Esophagus muscularis mucosa (tissue), 4 donors: ENCODE results near the gene SNX7.

ENCODE experiments used
- CTCF ChIP-seq, 3 experiments: fragments of 200-600 bp in 2 of 3; fragments of 450-650 bp in 1 of 3; sonication (generic) in 2 of 3; IDR thresholded peaks; one replicate each; pipeline ENCODE4 v1.5.1; 2017 to 2019; ENCODE audit warnings: antibody characterized with exemption in 3 of 3, mild to moderate bottlenecking in 2 of 3, moderate library complexity in 1 of 3
- EP300 ChIP-seq: sonication (generic); formaldehyde crosslinking; IDR thresholded peaks from one replicate; pipeline ENCODE4 v1.6.1; 2017; ENCODE audit warnings: antibody characterized with exemption
- POLR2A ChIP-seq: fragments of 450-650 bp; IDR thresholded peaks from one replicate; pipeline ENCODE4 v1.6.1; 2017; ENCODE audit warnings: antibody characterized with exemption, moderate library complexity, mild to moderate bottlenecking, low read depth
- POLR2AphosphoS5 ChIP-seq, 2 donors: sonication (generic); formaldehyde crosslinking; IDR thresholded peaks; one replicate each; pipeline ENCODE4 v1.6.1; 2017; ENCODE audit warnings: antibody characterized with exemption in 2 of 2

DNA sequence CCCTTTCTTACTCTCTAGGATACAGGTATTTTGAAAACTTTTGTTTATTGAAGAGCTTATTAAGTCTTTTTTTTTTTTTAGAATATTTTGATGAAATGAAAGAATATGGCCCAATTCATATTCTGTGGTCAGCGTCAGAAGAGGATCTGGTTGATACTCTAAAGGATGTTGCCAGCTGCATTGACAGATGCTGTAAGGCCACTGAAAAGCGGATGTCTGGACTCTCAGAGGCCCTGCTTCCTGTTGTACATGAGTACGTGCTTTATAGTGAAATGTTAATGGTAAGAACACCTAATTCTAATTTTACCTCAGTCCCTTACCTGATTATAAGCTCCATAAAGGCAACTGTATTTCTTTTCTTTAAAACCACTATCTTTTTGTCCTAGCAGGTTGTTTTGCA lies 37.1 kb downstream of the SNX7 start:
- TF ChIP-seq CTCF (IDR thresholded peaks at IDR 0.05) (no peak), EP300 (no peak), POLR2AphosphoS5 (IDR thresholded peaks at IDR 0.05) (no peak), POLR2A (no peak)
